ENCODE data around the gene HOMER2.

- no peak for TF ChIP-seq POLR2A (IDR thresholded peaks at IDR 0.05; ENCODE audit: low read length)
- no peak for TF ChIP-seq GATA1 (IDR thresholded peaks at IDR 0.05; ENCODE audit: low read depth, low read length)
Observed at GRCh38 chr15:82978438-82978837, 25.9 kb upstream of the HOMER2 start.
